K562 (cell line): ENCODE results near the gene ATP13A4. TPM values are rescaled to one million over a fixed set of nuclear protein-coding genes. Genes with fewer than 3 reads are reported as not detected.
A peak's percentile ranks its signal among the peaks of the same experiment; 100 is the strongest.

Experiments used
- ADNP ChIP-seq: fragments of 200-800 bp; sonication (Bioruptor generic); IDR thresholded peaks from 2 replicates; pipeline ENCODE4 v1.6.1; 2016; ENCODE audit warnings: missing genetic modification characterization, missing compliant biosample characterization
- CCAR2 ChIP-seq: fragments of 200-400 bp; formaldehyde crosslinking; IDR thresholded peaks from 2 replicates; pipeline ENCODE4 v1.6.1; 2017; ENCODE audit warnings: mild to moderate bottlenecking, low read depth, low read length
- E2F3 ChIP-seq: fragments of 250-450 bp; sonication (Bioruptor Pico); IDR thresholded peaks from 2 replicates; pipeline ENCODE4 v1.4.0; 2020; ENCODE audit warnings: mild to moderate bottlenecking
- ESRRA ChIP-seq: fragments of 450-650 bp; IDR thresholded peaks from 2 replicates; pipeline ENCODE4 v1.6.1; 2014; ENCODE audit warnings: low read depth, mild to moderate bottlenecking, moderate library complexity, borderline replicate concordance
- FUS ChIP-seq: fragments of 200-400 bp; formaldehyde crosslinking; optimal IDR thresholded peaks from 2 replicates; pipeline ENCODE3; 2017; ENCODE audit warnings: low read depth, low read length
- HDAC8 ChIP-seq: fragments of 450-650 bp; IDR thresholded peaks from 2 replicates; pipeline ENCODE4 v1.6.1; 2016; ENCODE audit warnings: mild to moderate bottlenecking, missing genetic modification characterization, moderate library complexity, missing compliant biosample characterization
- HNRNPH1 ChIP-seq: fragments of 200-400 bp; formaldehyde crosslinking; optimal IDR thresholded peaks from 2 replicates; pipeline ENCODE3; 2017; ENCODE audit warnings: low read depth, mild to moderate bottlenecking, low read length, moderate library complexity
- HOXB6 ChIP-seq: fragments of 250-450 bp; sonication (Bioruptor Pico); IDR thresholded peaks from 2 replicates; pipeline ENCODE4 v1.5.1; 2022; ENCODE audit warnings: mild to moderate bottlenecking, borderline replicate concordance
- ID3 ChIP-seq, 2 experiments: fragments of 250-450 bp in 1 of 2; fragments of 450-650 bp in 1 of 2; sonication (Bioruptor Pico) in 1 of 2; IDR thresholded peaks; 2 replicates each; pipeline versions ENCODE4 v1.6.1 to v1.8.0; 2016 to 2021; ENCODE audit warnings: mild to moderate bottlenecking in 2 of 2, moderate library complexity in 2 of 2, missing compliant biosample characterization in 1 of 2, missing genetic modification characterization in 1 of 2
- LEF1 ChIP-seq: fragments of 450-650 bp; IDR thresholded peaks from 2 replicates; pipeline ENCODE4 v1.6.1; 2016; ENCODE audit warnings: mild to moderate bottlenecking
- MTA1 ChIP-seq: fragments of 450-650 bp; IDR thresholded peaks from 2 replicates; pipeline ENCODE4 v1.6.1; 2017; ENCODE audit warnings: borderline replicate concordance
- NR2C1 ChIP-seq, 2 experiments: fragments of 450-650 bp; IDR thresholded peaks; 2 replicates each; pipeline ENCODE4 v1.6.1; 2017; ENCODE audit warnings: mild to moderate bottlenecking in 2 of 2, antibody characterized with exemption in 1 of 2, inconsistent platforms in 1 of 2, missing compliant biosample characterization in 1 of 2, missing genetic modification characterization in 1 of 2
- RFX5 ChIP-seq: IDR thresholded peaks from 2 replicates; pipeline ENCODE4 v1.6.1; 2011; ENCODE audit warnings: low read depth, mild to moderate bottlenecking, improper control_type of control experiment, low read length
- TCF15 ChIP-seq: fragments of 250-450 bp; sonication (Bioruptor Pico); IDR thresholded peaks from 2 replicates; pipeline ENCODE4 v1.8.0; 2022; ENCODE audit warnings: moderate library complexity, mild to moderate bottlenecking, inconsistent platforms
- TFAP4 ChIP-seq: sonication (generic); formaldehyde crosslinking; IDR thresholded peaks from 2 replicates; pipeline ENCODE4 v1.8.0; 2022; ENCODE audit warnings: missing genetic modification reagents, mild to moderate bottlenecking, moderate library complexity, borderline replicate concordance
- XRCC4 ChIP-seq: IDR thresholded peaks from one replicate; pipeline ENCODE4 v1.6.1; 2011; ENCODE audit not compliant: insufficient read depth, insufficient read length; ENCODE audit errors: extremely low read depth
- YBX1 ChIP-seq: fragments of 450-650 bp; IDR thresholded peaks from 2 replicates; pipeline ENCODE4 v1.7.1; 2016; ENCODE audit warnings: mild to moderate bottlenecking
- ZBTB9 ChIP-seq: fragments of 450-650 bp; formaldehyde crosslinking; IDR thresholded peaks from 2 replicates; pipeline ENCODE4 v1.4.0; 2020; ENCODE audit warnings: mild to moderate bottlenecking, moderate library complexity
- ZC3H11A ChIP-seq: IDR thresholded peaks from 2 replicates; pipeline ENCODE4 v1.6.1; 2012; ENCODE audit warnings: low read depth, low read length, improper control_type of control experiment
- ZKSCAN3 ChIP-seq: fragments of 250-450 bp; sonication (Bioruptor Pico); IDR thresholded peaks from 2 replicates; pipeline ENCODE4 v1.4.0; 2020
- ZNF395 ChIP-seq: fragments of 200-800 bp; sonication (Bioruptor generic); IDR thresholded peaks from 2 replicates; pipeline ENCODE4 v1.6.1; 2017; ENCODE audit warnings: missing genetic modification characterization, missing compliant biosample characterization
- ZNF583 ChIP-seq: fragments of 250-450 bp; sonication (Bioruptor Pico); IDR thresholded peaks from 2 replicates; pipeline ENCODE4 v1.4.0; 2020
- polyA plus RNA-seq, 8 experiments: library from polyadenylated mRNA; depleted of rRNA in 4 of 8; stranded (reverse) in 5 of 8; unstranded in 3 of 8; fragments of >200 nt; fragmentation: Nextera tagmentation in 2 of 8; fragmentation: Illumina TruSeq in 1 of 8; extraction: Ambion mirVana in 2 of 8; extraction: Trizol in 1 of 8; gene quantifications; 2 replicates each; pipeline versions ENCODE4 v1.2.1 to v1.2.3, GENCODE V29; 2011 to 2014; ENCODE audit warnings: inconsistent platforms in 1 of 8, missing spikeins in 1 of 8
- total RNA-seq, 7 experiments: library from RNA; depleted of rRNA in 6 of 7; stranded (reverse); fragments of >200 nt in 6 of 7; fragmentation: Illumina TruSeq in 2 of 7; extraction: Trizol in 2 of 7; gene quantifications; 2 replicates each; pipeline versions ENCODE4 v1.2.1 to v1.2.3, GENCODE V29; 2011 to 2021; ENCODE audit warnings: low replicate concordance in 1 of 7
- TF ChIP-seq, protein P1 (sequence below): sonication (generic); formaldehyde crosslinking; IDR thresholded peaks from 2 replicates; pipeline ENCODE4 v1.5.0; 2020; ENCODE audit warnings: missing genetic modification reagents

The ATP13A4 gene
- total and polyA plus RNA-seq, 9 of the 15 experiments (the other 6 are each of a cell fraction or from before 2014, with no cell fraction given): 0.03 to 0.14 (median 0.07) TPM; not detected in 6

DNA sequence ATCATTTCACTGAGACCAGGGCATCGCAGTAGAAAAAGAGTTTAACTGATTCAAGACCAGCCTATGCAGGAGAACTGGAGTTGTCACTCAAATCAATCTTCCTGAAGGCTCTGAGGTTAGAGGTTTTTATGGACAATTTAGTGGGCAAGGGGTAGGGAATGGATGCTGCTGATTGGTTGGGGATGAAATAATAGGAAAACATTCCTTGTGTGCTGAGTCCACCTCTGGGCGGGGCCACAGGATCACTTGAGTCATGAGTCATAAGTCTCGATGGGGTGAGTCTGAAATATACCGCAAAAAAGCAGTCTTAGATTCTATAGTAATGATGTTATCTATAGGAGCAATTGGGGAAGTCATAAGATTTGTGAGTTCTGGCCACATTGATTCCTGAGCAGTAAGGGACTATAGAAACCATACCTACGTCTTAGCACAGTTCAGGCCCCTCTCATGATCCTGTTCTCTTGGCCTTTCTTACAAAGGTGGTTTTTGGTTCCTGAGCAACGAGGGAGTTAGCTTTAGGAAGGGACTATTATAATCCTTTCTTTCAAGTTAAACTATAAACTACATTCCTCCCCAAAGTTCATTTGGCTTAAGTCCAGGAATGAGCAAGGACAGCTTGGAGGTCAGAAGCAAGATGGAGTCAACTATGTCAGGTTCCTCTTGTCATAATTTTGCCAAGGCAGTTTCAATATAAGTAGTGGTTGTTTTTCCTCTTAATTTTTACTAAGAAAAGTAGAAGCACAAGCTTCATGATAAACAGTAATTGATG lies 35.6 kb upstream of the ATP13A4 start (continued):
- TF ChIP-seq TFAP4 (CRISPR knock-in tag) (no peak), ZKSCAN3 (CRISPR knock-in tag) (peak; percentile 51; the same call in 1 of the 2 replicates), MTA1 (peak; percentile 35; the same call in 1 of the 2 replicates), ZBTB9 (CRISPR knock-in tag) (peak; percentile 90), HOXB6 (no peak), HDAC8 (tag) (peak; percentile 94), RFX5 (no peak), ZNF395 (CRISPR knock-in tag) (peak; percentile 97), YBX1 (no peak), LEF1 (peak; percentile 13; the same call in 1 of the 2 replicates), ESRRA (peak; percentile 77), CCAR2 (no peak), E2F3 (no peak), NR2C1 (IDR thresholded peaks at IDR 0.05) (no peak), NR2C1 (tag; IDR thresholded peaks at IDR 0.05) (peak; percentile 88), XRCC4 (no peak), HNRNPH1 (no peak), ZC3H11A (no peak), ID3 (CRISPR knock-in tag; IDR thresholded peaks at IDR 0.05) (peak; percentile 77), ID3 (tag; IDR thresholded peaks at IDR 0.05) (peak; percentile 94), TCF15 (peak; percentile 88), ZNF583 (CRISPR knock-in tag) (peak; percentile 88), FUS (no peak), ADNP (tag) (peak; percentile 65; the same call in 1 of the 2 replicates)
- TF ChIP-seq, protein P1, sequence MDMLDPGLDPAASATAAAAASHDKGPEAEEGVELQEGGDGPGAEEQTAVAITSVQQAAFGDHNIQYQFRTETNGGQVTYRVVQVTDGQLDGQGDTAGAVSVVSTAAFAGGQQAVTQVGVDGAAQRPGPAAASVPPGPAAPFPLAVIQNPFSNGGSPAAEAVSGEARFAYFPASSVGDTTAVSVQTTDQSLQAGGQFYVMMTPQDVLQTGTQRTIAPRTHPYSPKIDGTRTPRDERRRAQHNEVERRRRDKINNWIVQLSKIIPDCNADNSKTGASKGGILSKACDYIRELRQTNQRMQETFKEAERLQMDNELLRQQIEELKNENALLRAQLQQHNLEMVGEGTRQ (CRISPR knock-in tag): no peak
